HS-27A (cell line): ENCODE measurements around the gene OLIG2.

Experiments
- DNase-seq: peaks from one replicate; pipeline ENCODE4 v3.0.0-alpha.2; 2012; ENCODE audit warnings: low read depth, missing footprints

The OLIG2 gene

GRCh38 chr21:33064623-33065390 lies 39.1 kb downstream of the OLIG2 start:
- no peak for DNase-seq

- no peak for DNase-seq
Measured at GRCh38 chr21:33067043-33067442, 41.3 kb downstream of the OLIG2 start.

GRCh38 chr21:33067457-33067856 lies 41.7 kb downstream of the OLIG2 start:
- no peak for DNase-seq

- DNase-seq, result no peak
Measured at GRCh38 chr21:33069243-33069642, 43.5 kb downstream of the OLIG2 start.

- DNase-seq, result no peak
Measured at GRCh38 chr21:33069645-33069993, 43.9 kb downstream of the OLIG2 start.

GRCh38 chr21:33069994-33070743 lies 44.4 kb downstream of the OLIG2 start, which contains the start of gene OLIG1:
Gene OLIG1 (plus strand): TSS chr21:33070141. CDS start chr21:33070247, 106 bp downstream.
- no peak for DNase-seq

GRCh38 chr21:33070744-33070997 lies 44.9 kb downstream of the OLIG2 start:
- no peak for DNase-seq

GRCh38 chr21:33070998-33071769 lies 45.4 kb downstream of the OLIG2 start:
- DNase-seq, result no peak

GRCh38 chr21:33071770-33072306 lies 46.1 kb downstream of the OLIG2 start:
- DNase-seq, result no peak

- DNase-seq, result no peak
Measured at GRCh38 chr21:33073636-33074035, 47.9 kb downstream of the OLIG2 start.

GRCh38 chr21:33075128-33075527 lies 49.4 kb downstream of the OLIG2 start:
- DNase-seq, result no peak

- DNase-seq, result no peak
Measured at GRCh38 chr21:33075596-33076195, 50.0 kb downstream of the OLIG2 start.

GRCh38 chr21:33076600-33077329 lies 51.0 kb downstream of the OLIG2 start:
- DNase-seq, result no peak
